Sigmoid colon (tissue), 7 donors: ENCODE data around the gene OR4D6. TPM values are rescaled to one million over a fixed set of nuclear protein-coding genes. Genes with fewer than 3 reads are reported as not detected.

ENCODE experiments used
- DNase-seq: peaks from one replicate; pipeline ENCODE4 v3.0.0-alpha.2; 2019
- H3K27ac ChIP-seq, 4 donors: fragments of 200-600 bp; sonication (generic); one replicate each; pipeline ENCODE4 v1.5.1; 2016 to 2019; ENCODE audit warnings: mild to moderate bottlenecking in 1 of 4
- H3K27me3 ChIP-seq, 3 donors: fragments of 200-600 bp; sonication (generic); one replicate each; pipeline ENCODE4 v1.5.1; 2019; ENCODE audit warnings: mild to moderate bottlenecking in 1 of 3
- H3K36me3 ChIP-seq, 4 donors: fragments of 200-600 bp; sonication (generic); one replicate each; pipeline ENCODE4 v1.5.1; 2016 to 2019
- H3K4me1 ChIP-seq, 4 donors: fragments of 200-600 bp; sonication (generic); one replicate each; pipeline ENCODE4 v1.5.1; 2017 to 2019
- H3K4me3 ChIP-seq, 4 donors: fragments of 200-600 bp; sonication (generic); one replicate each; pipeline ENCODE4 v1.5.1; 2017 to 2019; ENCODE audit warnings: mild to moderate bottlenecking in 2 of 4, moderate library complexity in 1 of 4
- H3K9me3 ChIP-seq, 4 donors: fragments of 200-600 bp in 3 of 4; sonication (generic) in 3 of 4; one replicate each; pipeline versions ENCODE4 v1.5.1 to v1.6.1; 2013 to 2019
- CTCF ChIP-seq, 4 experiments: fragments of 450-650 bp in 3 of 4; fragments of 200-600 bp in 1 of 4; IDR thresholded peaks; one replicate each; pipeline ENCODE4 v1.5.1; 2016 to 2019; ENCODE audit warnings: antibody characterized with exemption in 4 of 4, mild to moderate bottlenecking in 3 of 4, moderate library complexity in 2 of 4
- EP300 ChIP-seq, 4 donors: sonication (generic); formaldehyde crosslinking; IDR thresholded peaks; one replicate each; pipeline ENCODE4 v1.6.1; 2017; ENCODE audit warnings: antibody characterized with exemption in 4 of 4
- POLR2A ChIP-seq, 2 donors: fragments of 450-650 bp; IDR thresholded peaks; one replicate each; pipeline ENCODE4 v1.6.1; 2016; ENCODE audit warnings: antibody characterized with exemption in 2 of 2, mild to moderate bottlenecking in 2 of 2, moderate library complexity in 2 of 2
- POLR2AphosphoS5 ChIP-seq, 4 donors: sonication (generic); formaldehyde crosslinking; IDR thresholded peaks; one replicate each; pipeline ENCODE4 v1.6.1; 2017; ENCODE audit warnings: antibody characterized with exemption in 4 of 4
- WGBS, 2 donors: extraction: QIAGEN DNeasy Blood & Tissue Kit; methylation state at CpG; one replicate each; pipeline ENCODE4 v1.1.7; 2013; 5-methylcytosine and 5-hydroxymethylcytosine counted together
- intact Hi-C: fragments of 100-400 bp; cut with DNase I; formaldehyde crosslinking; loops from one replicate; pipeline ENCODE4 v1.15.1; 2023
- polyA plus RNA-seq, 3 donors: library from polyadenylated mRNA; stranded (reverse); fragments of 200-250 nt; gene quantifications; one replicate each; pipeline ENCODE4 v1.2.3, GENCODE V29; 2013
- total RNA-seq, 4 donors: library from RNA; depleted of rRNA; stranded (reverse); fragments of >200 nt; gene quantifications; one replicate each; pipeline ENCODE4 v1.1.0, GENCODE V29; 2016
- donor health status: healthy with polysubstance abuse.
- donor health status: Bipolar disorder and iron deficiency.
- donor health status: healthy.

The OR4D6 gene
- total and polyA plus RNA-seq, 7 donors: not detected

GRCh38 chr11:59480359-59480758, 23.6 kb downstream of the OR4D6 start:
- no peak for TF ChIP-seq EP300 (IDR thresholded peaks at IDR 0.05)
- TF ChIP-seq POLR2AphosphoS5 (IDR thresholded peaks at IDR 0.05): no peak
- TF ChIP-seq CTCF (IDR thresholded peaks at IDR 0.05): no peak
- no peak for TF ChIP-seq POLR2A (IDR thresholded peaks at IDR 0.05)

GRCh38 chr11:59501931-59502330, 45.2 kb downstream of the OR4D6 start:
- Histone ChIP-seq H3K4me1 (no peaks in the 10 kb centered on the region), H3K9me3 (no peaks in the 10 kb centered on the region), H3K36me3 (no peaks in the 10 kb centered on the region), H3K27me3 (no peaks in the 10 kb centered on the region), H3K4me3 (no peak overlapping the region), H3K27ac (no peak overlapping the region)
- DNase-seq: no peak
- intact Hi-C loops: no loop called here
- WGBS, 2 donors: 41 to 89% methylated on average over 1 of the region's 1 CpG
- TF ChIP-seq POLR2AphosphoS5 (IDR thresholded peaks at IDR 0.05) (no peak), CTCF (IDR thresholded peaks at IDR 0.05) (no peak), POLR2A (IDR thresholded peaks at IDR 0.05) (no peak)

More at GRCh38 chr11:59480359-59480758, 23.6 kb downstream of the OR4D6 start:
- no peak overlapping the region for H3K27ac ChIP-seq
- no peak for DNase-seq
- no peaks in the 10 kb centered on the region for H3K9me3 ChIP-seq
- WGBS, 2 donors: 80 to 91% methylated on average over 3 of the region's 3 CpGs
- H3K4me3 ChIP-seq: no peak overlapping the region
- H3K4me1 ChIP-seq: no peaks in the 10 kb centered on the region
- H3K27me3 ChIP-seq: no peaks in the 10 kb centered on the region
- H3K36me3 ChIP-seq: no peaks in the 10 kb centered on the region
- intact Hi-C loops: no loop called here

GRCh38 chr11:59503276-59503675, 46.5 kb downstream of the OR4D6 start, which contains the start of gene OR4D11:
OR4D11 (plus strand) TSS chr11:59503576; CDS start chr11:59503576, 0 bp downstream.
- no peak for TF ChIP-seq POLR2AphosphoS5 (IDR thresholded peaks at IDR 0.05)
- no peak for TF ChIP-seq CTCF (IDR thresholded peaks at IDR 0.05)
- TF ChIP-seq EP300 (IDR thresholded peaks at IDR 0.05): no peak
- TF ChIP-seq POLR2A (IDR thresholded peaks at IDR 0.05): no peak
- intact Hi-C loops: no loop called here
- no peak for DNase-seq
- Histone ChIP-seq H3K36me3 (no peaks in the 10 kb centered on the region), H3K27ac (no peak within 1 kb of the TSS), H3K4me1 (no peaks in the 10 kb centered on the region), H3K27me3 (no peaks in the 10 kb centered on the region), H3K4me3 (no peak within 1 kb of the TSS), H3K9me3 (no peaks in the 10 kb centered on the region)

Other genes starting within 250 kb of the OR4D6 start
- gene MPEG1, start 244.0 kb upstream of the OR4D6 start, total RNA-seq: 10 to 100 TPM in 3 of 4 donors, 1 to 10 TPM in 1; 8.0 to 23.5 (median 13.6) TPM
- 10 to 100 TPM in 2 of 3 donors, 1 to 10 TPM in 1; 9.6 to 63.8 (median 32.4) TPM for gene MPEG1, start 244.0 kb upstream of the OR4D6 start, polyA plus RNA-seq
- not detected for gene OR5AN1, start 98.1 kb upstream of the OR4D6 start, total RNA-seq
- not detected for gene OR5AN1, start 98.1 kb upstream of the OR4D6 start, polyA plus RNA-seq
- not detected for gene OR5A2, start 30.5 kb upstream of the OR4D6 start, total RNA-seq
- not detected for gene OR5A2, start 30.5 kb upstream of the OR4D6 start, polyA plus RNA-seq
- not detected for gene OR5A1, start 20.5 kb upstream of the OR4D6 start, total RNA-seq
- not detected for gene OR5A1, start 20.5 kb upstream of the OR4D6 start, polyA plus RNA-seq
- gene OR4D10, start 16.4 kb downstream of the OR4D6 start, total RNA-seq: not detected
- gene OR4D10, start 16.4 kb downstream of the OR4D6 start, polyA plus RNA-seq: not detected
- gene OR4D11, start 46.6 kb downstream of the OR4D6 start, total RNA-seq: not detected
- gene OR4D11, start 46.6 kb downstream of the OR4D6 start, polyA plus RNA-seq: not detected
- gene OR4D9, start 54.6 kb downstream of the OR4D6 start, total RNA-seq: not detected
- gene OR4D9, start 54.6 kb downstream of the OR4D6 start, polyA plus RNA-seq: not detected
- 10 to 100 TPM; 27.5 to 41.5 (median 30.0) TPM for gene OSBP, start 158.8 kb downstream of the OR4D6 start, total RNA-seq
- 10 to 100 TPM; 16.2 to 24.7 (median 17.1) TPM for gene OSBP, start 158.8 kb downstream of the OR4D6 start, polyA plus RNA-seq
- gene PATL1, start 212.1 kb downstream of the OR4D6 start, total RNA-seq: 10 to 100 TPM; 11.0 to 16.9 (median 12.3) TPM
- 10 to 100 TPM; 17.4 to 21.2 (median 17.8) TPM for gene PATL1, start 212.1 kb downstream of the OR4D6 start, polyA plus RNA-seq